Astrocyte (in vitro differentiated cells and primary cell): ENCODE measurements around the gene GALNS. TPM values are rescaled to one million over a fixed set of nuclear protein-coding genes. Genes with fewer than 3 reads are reported as not detected.

Experiments
- DNase-seq: peaks from one replicate; pipeline ENCODE4 v3.0.0-alpha.2; 2010; ENCODE audit warnings: low read depth
- FAIRE-seq: peaks from 2 replicates; lab custom pipeline; 2011; peaks lifted over from hg19 to GRCh38; lab: Jason Lieb, UNC
- H2AFZ ChIP-seq: 2 replicates; pipeline ENCODE4 v1.6.0; 2012; ENCODE audit warnings: low read depth, low read length, inconsistent platforms
- H3K27ac ChIP-seq: 2 replicates; pipeline ENCODE4 v1.5.1; 2011; ENCODE audit warnings: low read depth, low read length, inconsistent platforms
- H3K27me3 ChIP-seq: 2 replicates; pipeline ENCODE4 v1.6.0; 2011; ENCODE audit warnings: low read length, inconsistent platforms; ENCODE audit not compliant: insufficient read depth
- H3K36me3 ChIP-seq: 2 replicates; pipeline ENCODE4 v1.5.1; 2011; ENCODE audit warnings: low read length, inconsistent platforms; ENCODE audit not compliant: insufficient read depth
- H3K4me1 ChIP-seq: 2 replicates; pipeline ENCODE4 v1.5.1; 2011; ENCODE audit warnings: low read length, inconsistent platforms; ENCODE audit not compliant: insufficient read depth
- H3K4me2 ChIP-seq: 2 replicates; pipeline ENCODE4 v1.6.0; 2012; ENCODE audit warnings: low read length, inconsistent platforms
- H3K4me3 ChIP-seq: 2 replicates; pipeline ENCODE4 v1.5.1; 2011; ENCODE audit warnings: low read depth, mild to moderate bottlenecking, low read length, inconsistent platforms; ENCODE audit not compliant: insufficient read depth
- H3K79me2 ChIP-seq: 2 replicates; pipeline ENCODE4 v1.6.0; 2012; ENCODE audit warnings: mild to moderate bottlenecking, low read length, inconsistent platforms; ENCODE audit not compliant: insufficient read depth
- H3K9ac ChIP-seq: 2 replicates; pipeline ENCODE4 v1.6.0; 2012; ENCODE audit warnings: mild to moderate bottlenecking, low read length, inconsistent platforms
- H3K9me3 ChIP-seq: 2 replicates; pipeline ENCODE4 v1.5.1; 2012; ENCODE audit warnings: low read depth, mild to moderate bottlenecking, low read length, inconsistent platforms; ENCODE audit not compliant: insufficient read depth
- H4K20me1 ChIP-seq: 2 replicates; pipeline ENCODE4 v1.6.0; 2012; ENCODE audit warnings: low read length, inconsistent platforms; ENCODE audit not compliant: insufficient read depth
- H3K27ac Mint-ChIP-seq: one replicate; pipeline ENCODE4 v1.8.0; 2021; ENCODE audit warnings: mild to moderate bottlenecking, mixed read lengths; ENCODE audit not compliant: unreplicated experiment
- H3K27me3 Mint-ChIP-seq: one replicate; pipeline ENCODE4 v1.8.0; 2021; ENCODE audit warnings: low read depth, mixed read lengths; ENCODE audit not compliant: unreplicated experiment
- H3K36me3 Mint-ChIP-seq: one replicate; pipeline ENCODE4 v1.8.0; 2021; ENCODE audit warnings: low read depth, mixed read lengths; ENCODE audit not compliant: unreplicated experiment
- H3K4me1 Mint-ChIP-seq: one replicate; pipeline ENCODE4 v1.8.0; 2021; ENCODE audit warnings: low read depth, mixed read lengths; ENCODE audit not compliant: unreplicated experiment
- H3K4me3 Mint-ChIP-seq: one replicate; pipeline ENCODE4 v1.8.0; 2021; ENCODE audit warnings: mild to moderate bottlenecking, moderate library complexity, mixed read lengths; ENCODE audit not compliant: unreplicated experiment
- H3K9me3 Mint-ChIP-seq: one replicate; pipeline ENCODE4 v1.8.0; 2021; ENCODE audit warnings: mild to moderate bottlenecking, mixed read lengths; ENCODE audit not compliant: unreplicated experiment
- CTCF ChIP-seq: IDR thresholded peaks from 2 replicates; pipeline ENCODE4 v1.5.1; 2011; ENCODE audit warnings: low read depth, mild to moderate bottlenecking, inconsistent platforms, low read length, moderate library complexity; ENCODE audit not compliant: insufficient read depth
- EZH2 ChIP-seq: IDR thresholded peaks from 2 replicates; pipeline ENCODE4 v1.6.1; 2012; ENCODE audit warnings: mild to moderate bottlenecking, low read length, inconsistent platforms; ENCODE audit not compliant: insufficient read depth
- total RNA-seq: library from RNA; stranded (reverse); gene quantifications from 2 replicates; pipeline ENCODE4 v1.2.1, GENCODE V29; 2021

Gene GALNS
- total RNA-seq, 1 donor from 2014 or later = 31.7 TPM

- Mint-ChIP-seq H3K36me3 (no peaks in the 10 kb centered on the region), H3K9me3 (no peaks in the 10 kb centered on the region), H3K27ac (no peak overlapping the region), H3K27me3 (peaks cover 2% of the 10 kb centered on the region), H3K4me1 (no peaks in the 10 kb centered on the region), H3K4me3 (no peak overlapping the region)
- no peaks in the 10 kb centered on the region for H3K27me3 ChIP-seq
- no peak overlapping the region for H2AFZ ChIP-seq
- H3K79me2 ChIP-seq = peaks cover 7% of the 10 kb centered on the region
- H3K9ac ChIP-seq = no peak overlapping the region
- peaks cover 12% of the 10 kb centered on the region for H3K4me1 ChIP-seq
- no peak overlapping the region for H3K4me2 ChIP-seq
- no peak overlapping the region for H3K4me3 ChIP-seq
- DNase-seq (no peak), FAIRE-seq (no peak)
- no peaks in the 10 kb centered on the region for H3K36me3 ChIP-seq
- H3K9me3 ChIP-seq = no peaks in the 10 kb centered on the region
- no peak overlapping the region for H3K27ac ChIP-seq
- TF ChIP-seq EZH2 = no peak
- no peak for TF ChIP-seq CTCF
- peaks cover under 1% of the 10 kb centered on the region for H4K20me1 ChIP-seq
Observed at GRCh38 chr16:88799569-88800276, 57.0 kb downstream of the GALNS start.

GRCh38 chr16:88798772-88799455, 57.8 kb downstream of the GALNS start:
- H3K27me3 ChIP-seq = no peaks in the 10 kb centered on the region
- no peaks in the 10 kb centered on the region for H4K20me1 ChIP-seq
- H3K27ac ChIP-seq = no peak overlapping the region
- no peak for DNase-seq
- TF ChIP-seq CTCF = no peak
- TF ChIP-seq EZH2 = no peak
- H3K9me3 ChIP-seq = no peaks in the 10 kb centered on the region
- peaks cover 7% of the 10 kb centered on the region for H3K4me1 ChIP-seq
- H3K4me2 ChIP-seq = no peak overlapping the region
- H2AFZ ChIP-seq = no peak overlapping the region
- Mint-ChIP-seq H3K4me3 (no peak overlapping the region), H3K27ac (no peak overlapping the region), H3K4me1 (no peaks in the 10 kb centered on the region), H3K27me3 (peaks cover 2% of the 10 kb centered on the region), H3K36me3 (no peaks in the 10 kb centered on the region), H3K9me3 (no peaks in the 10 kb centered on the region)
- H3K36me3 ChIP-seq = no peaks in the 10 kb centered on the region
- H3K79me2 ChIP-seq = no peaks in the 10 kb centered on the region
- no peak for FAIRE-seq
- H3K4me3 ChIP-seq = no peak overlapping the region
- no peak overlapping the region for H3K9ac ChIP-seq

- H3K9me3 ChIP-seq = no peaks in the 10 kb centered on the region
- FAIRE-seq (no peak), DNase-seq (no peak)
- H3K4me1 ChIP-seq = peaks cover 7% of the 10 kb centered on the region
- H3K27ac ChIP-seq = no peak overlapping the region
- no peaks in the 10 kb centered on the region for H3K36me3 ChIP-seq
- no peak overlapping the region for H3K4me2 ChIP-seq
- no peaks in the 10 kb centered on the region for H3K9me3 Mint-ChIP-seq
- H4K20me1 ChIP-seq = no peaks in the 10 kb centered on the region
- H3K27me3 ChIP-seq = no peaks in the 10 kb centered on the region
- no peaks in the 10 kb centered on the region for H3K36me3 Mint-ChIP-seq
- H3K27ac Mint-ChIP-seq = no peak overlapping the region
- no peak overlapping the region for H3K4me3 Mint-ChIP-seq
- H3K4me1 Mint-ChIP-seq = no peaks in the 10 kb centered on the region
- H2AFZ ChIP-seq = no peak overlapping the region
- H3K4me3 ChIP-seq = no peak overlapping the region
- H3K79me2 ChIP-seq = no peaks in the 10 kb centered on the region
- peaks cover 2% of the 10 kb centered on the region for H3K27me3 Mint-ChIP-seq
- TF ChIP-seq EZH2 = no peak
- TF ChIP-seq CTCF = no peak
- H3K9ac ChIP-seq = no peak overlapping the region
Observed at GRCh38 chr16:88798073-88798472, 58.7 kb downstream of the GALNS start.
